Measurements from ENCODE around the gene PDF. TPM values are rescaled to one million over a fixed set of nuclear protein-coding genes. Genes with fewer than 3 reads are reported as not detected.
"Not testable (repeated sequence)": the region's sequence is repeated elsewhere in the genome, so short reads cannot be mapped to it uniquely, and the experiment has no call there.

Gene PDF
- 10 to 100 TPM in 1 of 2 donors, 1 to 10 TPM in 1; 8.4 to 20.6 TPM for total RNA-seq

GRCh38 chr16:69330286-69331109, at the start of gene PDF:
TSS of gene PDF (minus strand) at chr16:69330588. CDS start at chr16:69330570, 18 bp downstream.
- Mint-ChIP-seq H3K9me3 (no peaks in the 10 kb centered on the region), H3K27me3 (no peaks in the 10 kb centered on the region), H3K36me3 (ENCODE audit: low read depth) (peaks cover 89% of the 10 kb centered on the region), H3K27ac (peak within 1 kb of the TSS; percentile 79), H3K4me1 (peaks cover 23% of the 10 kb centered on the region), H3K4me3 (peak within 1 kb of the TSS; percentile 84)
- ATAC-seq (replicated peaks), result peak; percentile 97

GRCh38 chr16:69378760-69379159, 48.4 kb upstream of the PDF start:
- Mint-ChIP-seq H3K4me3 (peak overlapping the region; percentile 16), H3K36me3 (ENCODE audit: low read depth) (peaks cover 90% of the 10 kb centered on the region), H3K27me3 (no peaks in the 10 kb centered on the region), H3K27ac (peak overlapping the region; percentile 77), H3K4me1 (peaks cover 17% of the 10 kb centered on the region), H3K9me3 (no peaks in the 10 kb centered on the region)
- ATAC-seq (replicated peaks), result no peak

GRCh38 chr16:69378036-69378435, 47.6 kb upstream of the PDF start:
- ATAC-seq (replicated peaks), result no peak
- Mint-ChIP-seq H3K36me3 (ENCODE audit: low read depth) (peaks cover 90% of the 10 kb centered on the region), H3K4me3 (no peak overlapping the region), H3K27me3 (no peaks in the 10 kb centered on the region), H3K9me3 (no peaks in the 10 kb centered on the region), H3K4me1 (peaks cover 11% of the 10 kb centered on the region), H3K27ac (peak overlapping the region; percentile 77)

GRCh38 chr16:69376393-69377059, 46.1 kb upstream of the PDF start:
- Mint-ChIP-seq H3K27me3 (no peaks in the 10 kb centered on the region), H3K36me3 (ENCODE audit: low read depth) (peaks cover 90% of the 10 kb centered on the region), H3K4me3 (no peak overlapping the region), H3K27ac (peak overlapping the region; percentile 61), H3K9me3 (no peaks in the 10 kb centered on the region), H3K4me1 (peaks cover 8% of the 10 kb centered on the region)
- ATAC-seq (replicated peaks), result no peak

- Mint-ChIP-seq H3K4me1 (no peaks in the 10 kb centered on the region), H3K36me3 (ENCODE audit: low read depth) (peaks cover 90% of the 10 kb centered on the region), H3K27ac (no peak overlapping the region)
Measured at GRCh38 chr16:69373019-69373418, 42.6 kb upstream of the PDF start.

GRCh38 chr16:69371564-69371963, 41.2 kb upstream of the PDF start:
- Mint-ChIP-seq H3K9me3 (no peaks in the 10 kb centered on the region), H3K27me3 (no peaks in the 10 kb centered on the region), H3K27ac (no peak overlapping the region), H3K4me1 (peaks cover 6% of the 10 kb centered on the region), H3K4me3 (no peak overlapping the region), H3K36me3 (ENCODE audit: low read depth) (peaks cover 90% of the 10 kb centered on the region)
- ATAC-seq (replicated peaks), result no peak

More at GRCh38 chr16:69373019-69373418, 42.6 kb upstream of the PDF start:
- Mint-ChIP-seq H3K9me3 (no peaks in the 10 kb centered on the region), H3K27me3 (no peaks in the 10 kb centered on the region), H3K4me3 (no peak overlapping the region)
- ATAC-seq (replicated peaks), result no peak

- H3K4me1 Mint-ChIP-seq, result peaks cover 15% of the 10 kb centered on the region
- H3K27me3 Mint-ChIP-seq, result no peaks in the 10 kb centered on the region
- no peak overlapping the region for H3K4me3 Mint-ChIP-seq
- H3K27ac Mint-ChIP-seq, result peak overlapping the region; percentile 79
- ATAC-seq (replicated peaks), result no peak
- H3K9me3 Mint-ChIP-seq, result no peaks in the 10 kb centered on the region
- peaks cover 99% of the 10 kb centered on the region for H3K36me3 Mint-ChIP-seq (ENCODE audit: low read depth)
Measured at GRCh38 chr16:69368866-69369265, 38.5 kb upstream of the PDF start.

- H3K27ac Mint-ChIP-seq, result peak overlapping the region; percentile 79
- no peak for ATAC-seq (replicated peaks)
- H3K4me3 Mint-ChIP-seq, result no peak overlapping the region
- H3K27me3 Mint-ChIP-seq, result no peaks in the 10 kb centered on the region
- peaks cover 98% of the 10 kb centered on the region for H3K36me3 Mint-ChIP-seq (ENCODE audit: low read depth)
- peaks cover 15% of the 10 kb centered on the region for H3K4me1 Mint-ChIP-seq
- no peaks in the 10 kb centered on the region for H3K9me3 Mint-ChIP-seq
Measured at GRCh38 chr16:69367980-69368379, 37.6 kb upstream of the PDF start.

GRCh38 chr16:69366431-69366830, 36.0 kb upstream of the PDF start:
- Mint-ChIP-seq H3K27ac (peak overlapping the region; percentile 79), H3K4me1 (peaks cover 15% of the 10 kb centered on the region), H3K36me3 (ENCODE audit: low read depth) (peaks cover 98% of the 10 kb centered on the region), H3K4me3 (peak overlapping the region; percentile 45), H3K9me3 (no peaks in the 10 kb centered on the region), H3K27me3 (no peaks in the 10 kb centered on the region)
- ATAC-seq (replicated peaks), result peak; percentile 94

- Mint-ChIP-seq H3K9me3 (no peaks in the 10 kb centered on the region), H3K27me3 (no peaks in the 10 kb centered on the region), H3K27ac (peak overlapping the region; percentile 79), H3K4me1 (peaks cover 15% of the 10 kb centered on the region), H3K4me3 (peak overlapping the region; percentile 45), H3K36me3 (ENCODE audit: low read depth) (peaks cover 98% of the 10 kb centered on the region)
- peak; percentile 68 for ATAC-seq (replicated peaks)
Measured at GRCh38 chr16:69365901-69366300, 35.5 kb upstream of the PDF start.

GRCh38 chr16:69364088-69364487, 33.7 kb upstream of the PDF start:
- no peaks in the 10 kb centered on the region for H3K9me3 Mint-ChIP-seq

GRCh38 chr16:69363281-69363717, 32.9 kb upstream of the PDF start:
- H3K27ac Mint-ChIP-seq, result peak overlapping the region; percentile 29
- H3K9me3 Mint-ChIP-seq, result no peaks in the 10 kb centered on the region
- no peaks in the 10 kb centered on the region for H3K27me3 Mint-ChIP-seq
- H3K36me3 Mint-ChIP-seq (ENCODE audit: low read depth), result peaks cover 86% of the 10 kb centered on the region
- no peak for ATAC-seq (replicated peaks)
- H3K4me3 Mint-ChIP-seq, result no peak overlapping the region
- H3K4me1 Mint-ChIP-seq, result peaks cover 15% of the 10 kb centered on the region

More at GRCh38 chr16:69364088-69364487, 33.7 kb upstream of the PDF start:
- ATAC-seq (replicated peaks), result no peak
- peaks cover 93% of the 10 kb centered on the region for H3K36me3 Mint-ChIP-seq (ENCODE audit: low read depth)
- no peaks in the 10 kb centered on the region for H3K27me3 Mint-ChIP-seq
- H3K4me3 Mint-ChIP-seq, result no peak overlapping the region
- H3K4me1 Mint-ChIP-seq, result peaks cover 15% of the 10 kb centered on the region
- peak overlapping the region; percentile 41 for H3K27ac Mint-ChIP-seq

- not testable (repeated sequence) for H3K9me3 Mint-ChIP-seq; H3K4me1 Mint-ChIP-seq; ATAC-seq (replicated peaks); H3K27me3 Mint-ChIP-seq; H3K4me3 Mint-ChIP-seq; H3K27ac Mint-ChIP-seq
- peaks cover 53% of the 10 kb centered on the region for H3K36me3 Mint-ChIP-seq (ENCODE audit: low read depth)
Measured at GRCh38 chr16:69360070-69360469, 29.7 kb upstream of the PDF start.

GRCh38 chr16:69351309-69352027, 21.1 kb upstream of the PDF start, which contains the start of gene TMED6:
TSS of gene TMED6 (minus strand) at chr16:69351786. CDS start at chr16:69351753, 33 bp downstream.
- Mint-ChIP-seq H3K36me3 (ENCODE audit: low read depth) (peaks cover 50% of the 10 kb centered on the region), H3K27me3 (no peaks in the 10 kb centered on the region), H3K4me3 (no peak within 1 kb of the TSS), H3K4me1 (peaks cover 8% of the 10 kb centered on the region), H3K27ac (peak within 1 kb of the TSS; percentile 29), H3K9me3 (no peaks in the 10 kb centered on the region)
- ATAC-seq (replicated peaks), result no peak

Data from activated T-helper 17 cell treated with anti-CD3 and anti-CD28 coated beads, Interleukin-2, amount 50 U/mL, for 72 hours (primary cell).